HG02763 (cell line): Measurements from ENCODE around the gene CHCHD3.

Source experiments
- ATAC-seq: cut with Tn5 transposase; IDR thresholded peaks from one replicate; pipeline ENCODE4 v1.9.1; 2021; ENCODE audit warnings: mild to moderate bottlenecking, moderate library complexity; ENCODE audit not compliant: unreplicated experiment

The CHCHD3 gene

GRCh38 chr7:133048589-133048988 is 33.3 kb downstream of the CHCHD3 start:
- ATAC-seq, result no peak

- ATAC-seq, result no peak
These were observed 34.6 kb downstream of the CHCHD3 start for GRCh38 chr7:133047321-133047720.

- no peak for ATAC-seq
These were observed 37.0 kb downstream of the CHCHD3 start for GRCh38 chr7:133044722-133045473.

GRCh38 chr7:133040674-133041073 is 41.2 kb downstream of the CHCHD3 start:
- no peak for ATAC-seq

DNA sequence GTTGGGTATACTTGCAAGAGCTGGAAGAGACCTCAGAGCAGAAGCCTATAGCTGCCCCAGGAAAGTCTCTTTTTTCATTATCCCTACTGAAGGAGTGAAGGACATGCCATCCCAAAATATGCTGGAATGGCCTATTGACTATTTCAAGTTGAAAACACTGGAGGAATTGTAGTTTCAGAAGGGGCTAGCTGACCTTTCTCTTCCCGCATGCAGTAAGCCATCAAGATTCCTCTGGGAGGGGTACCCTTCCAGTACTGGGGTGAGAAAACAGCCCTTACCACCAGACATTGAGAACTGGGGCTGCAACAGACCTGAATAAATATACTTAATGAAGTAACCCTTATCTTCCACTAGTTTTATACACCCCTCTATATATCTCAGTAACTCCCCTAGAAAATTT is 41.7 kb downstream of the CHCHD3 start:
- no peak for ATAC-seq

- ATAC-seq, result no peak
These were observed 42.3 kb downstream of the CHCHD3 start for GRCh38 chr7:133039614-133040013.

DNA sequence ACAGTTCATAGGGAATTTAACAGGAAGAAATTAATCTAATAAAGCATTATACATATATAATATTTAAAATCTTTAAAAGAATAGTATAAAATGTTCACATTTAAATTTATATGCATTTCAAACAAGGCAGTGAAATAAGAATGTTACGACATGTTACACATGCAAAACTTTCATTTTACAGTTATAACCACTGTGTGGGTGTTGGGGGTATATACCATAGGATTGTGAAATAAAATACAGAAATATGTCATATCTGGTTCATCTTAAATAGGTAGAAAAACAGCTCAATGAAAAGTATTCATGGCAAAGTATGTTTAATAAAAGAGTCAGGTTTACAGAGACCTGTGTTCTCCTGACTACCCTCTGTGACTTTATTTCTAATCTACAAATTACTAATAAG is 45.6 kb downstream of the CHCHD3 start:
- ATAC-seq, result no peak

DNA sequence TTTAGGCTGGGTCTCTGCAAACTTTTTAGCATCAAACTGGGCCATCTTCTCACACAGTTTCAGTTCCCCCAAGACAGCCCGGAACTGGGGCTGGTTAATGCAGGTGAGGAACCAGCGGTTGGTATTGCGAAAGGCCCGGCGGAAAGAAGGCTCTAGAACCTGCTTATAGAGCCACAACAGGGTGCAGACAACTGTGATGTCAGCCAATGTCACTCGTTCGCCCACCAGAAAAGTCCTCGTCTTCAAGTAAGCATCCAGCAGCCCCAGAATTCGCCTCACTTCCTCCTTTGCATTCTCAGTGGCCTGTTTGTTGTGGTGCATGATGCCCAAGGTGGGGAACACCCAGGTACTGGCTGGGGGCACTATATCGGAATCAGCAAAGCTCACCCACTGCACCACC is 46.6 kb downstream of the CHCHD3 start:
- ATAC-seq, result peak; percentile 82

DNA sequence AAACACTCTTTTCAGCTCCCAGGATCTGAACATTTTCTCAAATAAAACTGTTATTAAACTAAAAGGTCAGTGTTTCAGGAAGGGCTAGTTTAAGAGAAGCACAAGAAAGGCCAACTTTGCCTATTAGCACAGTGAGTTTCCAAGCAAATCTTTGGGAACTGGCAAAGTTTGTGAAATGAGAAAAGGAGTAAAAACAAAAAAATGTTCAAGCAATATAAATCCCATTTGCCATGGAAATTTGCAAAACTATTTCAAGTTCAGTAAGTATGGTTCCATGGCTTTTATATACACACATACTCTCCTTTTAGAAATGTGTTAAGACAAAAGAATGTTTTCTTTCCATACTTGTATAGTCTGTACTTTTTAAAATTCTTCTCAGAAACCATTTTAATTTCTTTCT is 51.5 kb downstream of the CHCHD3 start:
- no peak for ATAC-seq

DNA sequence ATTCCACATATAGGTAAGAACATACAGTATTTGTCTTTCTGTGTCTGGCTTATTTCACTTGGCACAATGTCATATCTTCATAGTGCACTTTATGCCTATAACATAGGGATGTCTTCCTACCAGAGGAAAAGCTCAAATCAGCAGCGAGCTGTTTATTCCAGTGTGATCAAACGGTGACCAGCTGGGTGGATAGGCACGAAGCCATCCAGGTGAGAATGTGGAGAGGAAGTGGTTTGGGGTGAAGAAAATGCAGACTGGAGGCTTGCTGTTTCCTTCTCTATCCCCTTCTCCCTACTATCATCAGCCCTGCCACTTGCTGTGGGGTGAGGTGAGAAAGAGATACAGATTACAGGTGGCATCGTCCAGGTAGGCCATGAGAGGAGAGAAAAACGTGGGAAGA is 52.4 kb downstream of the CHCHD3 start:
- no peak for ATAC-seq

- no peak for ATAC-seq
These were observed 54.5 kb downstream of the CHCHD3 start for GRCh38 chr7:133027397-133027796.

- no peak for ATAC-seq
These were observed 55.6 kb downstream of the CHCHD3 start for GRCh38 chr7:133026210-133026859.

DNA sequence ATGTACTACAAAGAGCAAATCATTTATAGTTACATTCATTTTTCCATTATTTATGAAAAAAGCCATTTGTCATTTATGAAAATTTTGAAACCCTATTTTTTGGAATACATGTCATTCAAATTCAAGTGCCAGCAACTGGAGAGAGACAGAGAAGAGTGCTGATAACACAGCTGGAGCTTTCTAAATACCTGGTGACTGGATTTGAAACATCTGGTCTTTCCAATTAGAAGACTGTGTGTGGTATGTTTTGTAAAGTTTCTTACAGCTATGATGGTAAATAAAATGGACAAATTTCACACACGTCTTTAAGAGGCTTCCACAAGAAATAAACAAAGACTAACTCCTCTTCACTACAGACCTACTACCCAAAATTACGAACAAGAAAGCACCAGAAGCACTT is 56.8 kb downstream of the CHCHD3 start:
- ATAC-seq, result no peak

- no peak for ATAC-seq
These were observed 57.3 kb downstream of the CHCHD3 start for GRCh38 chr7:133024596-133024995.

DNA sequence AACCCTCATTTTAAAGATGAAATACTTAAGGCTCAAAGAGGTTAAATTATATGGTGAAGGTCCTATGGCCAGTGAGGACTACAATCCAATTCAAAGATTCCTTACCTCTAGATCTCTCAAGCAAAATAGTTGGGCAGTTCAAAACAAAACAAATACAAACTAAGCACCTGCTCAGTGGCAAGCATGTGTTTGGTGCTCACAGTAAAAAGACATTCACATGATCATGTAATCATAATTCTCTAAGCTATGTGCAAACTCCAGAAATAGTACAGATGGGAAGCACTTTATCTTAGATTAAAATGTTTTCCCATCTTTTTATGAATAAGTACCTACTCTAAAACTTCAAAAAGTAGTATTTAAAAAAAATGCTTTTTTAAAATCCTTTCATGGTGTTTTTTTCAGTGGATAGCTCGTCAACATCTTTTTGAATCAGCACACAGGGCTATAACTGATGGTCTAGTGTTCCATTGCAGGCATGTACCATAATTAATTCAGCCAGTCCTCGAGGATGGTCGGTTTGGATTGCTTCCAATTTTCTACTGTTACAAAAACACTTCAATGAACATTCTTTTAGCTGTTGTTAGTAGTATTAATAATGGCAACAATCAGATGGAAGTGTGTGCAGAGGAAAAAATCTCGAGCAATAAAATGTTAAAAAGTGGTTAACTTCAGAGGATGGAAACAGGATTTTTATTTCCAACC is 58.4 kb downstream of the CHCHD3 start:
- no peak for ATAC-seq

DNA sequence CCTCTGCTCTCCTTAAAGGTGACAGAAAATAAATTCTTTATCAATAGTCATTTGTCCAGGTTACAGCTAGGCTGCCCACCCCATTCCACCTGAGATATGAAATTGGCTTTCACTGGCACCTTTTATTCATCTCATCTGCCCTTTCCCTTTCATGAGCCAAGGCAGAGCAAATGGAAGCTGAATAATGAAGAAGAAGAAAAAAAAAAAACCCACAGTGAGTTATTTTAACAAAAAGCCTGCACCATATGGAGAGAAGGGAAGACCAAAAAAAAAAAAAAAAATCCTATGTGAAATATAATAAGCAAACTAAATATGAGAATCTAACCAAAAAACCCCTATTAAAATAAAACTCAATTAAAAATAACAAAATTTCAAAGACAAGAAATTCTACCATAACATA is 59.2 kb downstream of the CHCHD3 start:
- no peak for ATAC-seq

GRCh38 chr7:133021196-133021595 is 60.7 kb downstream of the CHCHD3 start:
- no peak for ATAC-seq

GRCh38 chr7:133020496-133020895 is 61.4 kb downstream of the CHCHD3 start:
- no peak for ATAC-seq

DNA sequence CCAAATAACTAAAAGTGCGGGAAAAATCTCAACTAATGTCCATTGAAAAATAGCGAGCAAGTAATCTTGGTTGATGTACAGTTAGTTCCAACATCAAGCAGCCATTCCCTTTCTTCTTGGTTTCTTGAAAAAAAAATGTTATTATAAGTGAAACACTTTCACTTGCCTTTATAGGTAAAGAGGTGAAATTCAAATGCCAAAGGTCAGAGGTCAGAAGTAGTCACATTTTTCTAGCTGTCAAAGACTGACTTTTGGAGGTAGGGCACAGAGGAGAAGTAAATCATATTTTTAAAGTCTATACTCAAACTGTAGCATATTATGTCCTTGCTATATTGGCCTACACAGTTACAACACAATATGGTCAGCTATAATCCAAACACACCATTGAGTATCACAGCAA is 62.3 kb downstream of the CHCHD3 start:
- no peak for ATAC-seq

GRCh38 chr7:133016604-133017003 is 65.3 kb downstream of the CHCHD3 start:
- no peak for ATAC-seq

DNA sequence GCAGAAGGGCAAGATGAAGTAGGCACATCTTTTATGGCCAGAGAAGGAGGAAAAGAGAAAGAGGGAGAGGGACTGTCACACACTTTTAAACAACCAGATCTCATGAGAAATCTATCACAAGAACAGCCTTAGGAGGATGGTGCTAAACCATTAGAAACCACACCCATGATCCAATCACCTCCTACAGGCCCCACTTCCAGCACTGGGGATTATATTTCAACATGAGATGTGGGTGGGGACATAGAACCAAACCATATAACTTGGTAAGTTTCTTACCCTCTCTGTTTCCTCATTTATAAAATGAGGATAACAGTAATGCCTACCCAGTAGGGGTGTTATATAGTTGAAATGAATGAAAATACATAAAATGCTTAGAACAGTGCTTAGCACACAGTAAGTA is 66.0 kb downstream of the CHCHD3 start:
- ATAC-seq, result no peak

- no peak for ATAC-seq
These were observed 70.1 kb downstream of the CHCHD3 start for GRCh38 chr7:133011746-133012145.
